Activated CD4-positive, alpha-beta T cell treated with anti-CD3 and anti-CD28 coated beads, Interleukin-2, amount 10 ng/mL, durations not matched to agents 7 days and 5 days (primary cell): ENCODE measurements around the gene TBCK. TPM values are rescaled to one million over a fixed set of nuclear protein-coding genes. Genes with fewer than 3 reads are reported as not detected.
"Not testable (repeated sequence)": the region's sequence is repeated elsewhere in the genome, so short reads cannot be mapped to it uniquely, and the experiment has no call there.

ENCODE experiments used
- CTCF ChIA-PET: fragments of 350-600 bp; sonication (Branson Sonifier 250); formaldehyde crosslinking; loops from one replicate; lab custom pipeline; 2021; ENCODE audit warnings: antibody characterized with exemption; lab: Charles Lee
- POLR2A ChIA-PET: fragments of 350-600 bp; sonication (Branson Sonifier 250); formaldehyde crosslinking; loops from one replicate; lab custom pipeline; 2021; ENCODE audit warnings: antibody characterized with exemption; lab: Charles Lee
- DNase-seq: peaks from one replicate; pipeline ENCODE4 v3.0.0-alpha.2; 2020
- H3K27ac Mint-ChIP-seq: one replicate; pipeline ENCODE4 v1.8.0; 2021; ENCODE audit warnings: mild to moderate bottlenecking, moderate library complexity, mixed read lengths
- H3K27me3 Mint-ChIP-seq: one replicate; pipeline ENCODE4 v1.8.0; 2021; ENCODE audit warnings: mixed read lengths
- H3K36me3 Mint-ChIP-seq: one replicate; pipeline ENCODE4 v1.8.0; 2021; ENCODE audit warnings: low read depth, mixed read lengths
- H3K4me1 Mint-ChIP-seq: one replicate; pipeline ENCODE4 v1.8.0; 2021; ENCODE audit warnings: mixed read lengths
- H3K4me3 Mint-ChIP-seq: one replicate; pipeline ENCODE4 v1.8.0; 2021; ENCODE audit warnings: mild to moderate bottlenecking, moderate library complexity, mixed read lengths
- H3K9me3 Mint-ChIP-seq: one replicate; pipeline ENCODE4 v1.8.0; 2021; ENCODE audit warnings: mixed read lengths
- total RNA-seq, 2 experiments: library from RNA; stranded (reverse); gene quantifications; one replicate each; pipeline ENCODE4 v1.2.3, GENCODE V29; 2021

The TBCK gene
- total RNA-seq, 2 experiments from 2014 or later: 31.7 to 33.1 TPM

GRCh38 chr4:106162278-106162677, 153.7 kb downstream of the TBCK start:
- H3K9me3 Mint-ChIP-seq: peaks cover 7% of the 10 kb centered on the region
- H3K27me3 Mint-ChIP-seq: no peaks in the 10 kb centered on the region
- no peak overlapping the region for H3K4me3 Mint-ChIP-seq
- ChIA-PET POLR2A (no interaction called here), CTCF (no interaction called here)
- H3K36me3 Mint-ChIP-seq: peaks cover 24% of the 10 kb centered on the region
- no peak overlapping the region for H3K27ac Mint-ChIP-seq
- DNase-seq: no peak
- no peaks in the 10 kb centered on the region for H3K4me1 Mint-ChIP-seq

DNA sequence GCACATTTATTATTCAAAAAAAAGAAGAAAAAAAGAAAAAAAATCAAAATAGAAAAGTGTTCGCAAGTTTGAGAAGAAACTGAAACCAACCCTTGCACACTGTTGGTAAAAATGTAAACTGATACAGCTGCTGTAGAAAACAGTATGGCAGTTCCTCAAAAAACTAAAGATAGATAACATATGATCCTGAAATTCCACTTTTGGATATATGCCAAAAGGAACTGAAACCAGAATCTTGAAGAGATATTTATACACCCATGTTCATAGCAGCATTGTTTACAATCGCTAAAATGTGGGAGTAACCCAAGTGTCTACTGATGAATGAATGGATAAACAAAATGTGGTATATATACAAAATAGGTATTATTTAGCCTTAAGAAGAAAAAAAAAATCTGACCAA, 155.4 kb downstream of the TBCK start:
- Mint-ChIP-seq H3K27me3 (no peaks in the 10 kb centered on the region), H3K27ac (no peak overlapping the region), H3K9me3 (peaks cover 7% of the 10 kb centered on the region), H3K4me1 (no peaks in the 10 kb centered on the region), H3K4me3 (no peak overlapping the region), H3K36me3 (peaks cover 29% of the 10 kb centered on the region)
- ChIA-PET CTCF (no interaction called here), POLR2A (no interaction called here)
- DNase-seq: no peak

DNA sequence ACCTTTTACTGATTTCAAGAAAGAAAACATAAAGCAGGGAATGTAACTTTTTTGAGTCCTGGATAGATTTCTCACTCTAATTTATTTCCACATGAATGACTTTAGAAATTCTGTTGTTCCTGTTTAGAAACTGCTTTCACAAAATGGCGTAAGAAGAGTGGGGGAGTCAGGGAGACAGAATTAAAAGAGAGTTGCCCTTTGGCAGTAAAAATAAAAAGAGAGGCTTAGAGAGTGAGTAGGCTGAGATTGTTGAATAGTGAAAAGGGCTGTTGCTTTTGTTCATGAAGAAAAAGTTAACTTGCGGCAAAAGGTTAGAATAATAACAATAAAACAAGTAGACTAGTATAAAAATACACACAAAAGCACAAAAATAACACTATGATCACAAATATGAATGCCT, 166.1 kb downstream of the TBCK start:
- H3K4me1 Mint-ChIP-seq: no peaks in the 10 kb centered on the region
- H3K27ac Mint-ChIP-seq: no peak overlapping the region
- POLR2A ChIA-PET: no interaction called here
- H3K36me3 Mint-ChIP-seq: peaks cover 25% of the 10 kb centered on the region
- CTCF ChIA-PET: no interaction called here
- DNase-seq: no peak
- H3K9me3 Mint-ChIP-seq: peaks cover 20% of the 10 kb centered on the region
- no peak overlapping the region for H3K4me3 Mint-ChIP-seq
- no peaks in the 10 kb centered on the region for H3K27me3 Mint-ChIP-seq

GRCh38 chr4:106149026-106149425, 167.0 kb downstream of the TBCK start:
- Mint-ChIP-seq H3K4me1 (no peaks in the 10 kb centered on the region), H3K9me3 (peaks cover 14% of the 10 kb centered on the region), H3K27ac (no peak overlapping the region), H3K36me3 (peaks cover 24% of the 10 kb centered on the region), H3K27me3 (no peaks in the 10 kb centered on the region), H3K4me3 (no peak overlapping the region)
- POLR2A ChIA-PET: no interaction called here
- no peak for DNase-seq
- CTCF ChIA-PET: no interaction called here

DNA sequence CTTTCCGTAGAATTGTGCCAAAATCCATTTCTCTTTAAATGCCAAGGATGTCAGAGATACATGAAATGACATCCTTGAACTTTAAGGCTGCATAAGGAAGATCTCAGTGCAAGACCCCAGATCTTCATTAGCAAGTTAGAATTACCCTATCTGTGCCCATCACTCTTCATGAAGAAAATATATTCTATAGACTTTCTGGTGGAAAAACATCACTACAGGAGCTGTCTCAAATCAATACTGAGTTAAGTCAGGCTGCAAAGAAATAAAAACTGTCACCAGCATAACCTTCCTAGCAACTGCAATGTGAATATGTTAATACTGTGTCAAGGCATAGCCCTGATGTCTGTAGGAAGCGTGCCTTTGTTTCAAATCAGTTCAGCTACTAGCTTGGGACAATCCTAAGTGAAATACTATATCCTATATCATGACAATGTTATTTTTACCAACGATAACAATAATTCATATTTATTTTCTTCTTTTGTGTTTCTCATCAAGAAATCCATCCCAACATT, 173.3 kb downstream of the TBCK start:
- H3K4me3 Mint-ChIP-seq: no peak overlapping the region
- no peak overlapping the region for H3K27ac Mint-ChIP-seq
- peaks cover 10% of the 10 kb centered on the region for H3K9me3 Mint-ChIP-seq
- no peaks in the 10 kb centered on the region for H3K4me1 Mint-ChIP-seq
- POLR2A ChIA-PET: no interaction called here
- no peak for DNase-seq
- peaks cover 21% of the 10 kb centered on the region for H3K36me3 Mint-ChIP-seq
- no peaks in the 10 kb centered on the region for H3K27me3 Mint-ChIP-seq
- CTCF ChIA-PET: interaction anchor here (0.6 kb wide), 1 partner anchor 166 kb away, joined by 3 read pairs; no protein-coding TSS in a partner anchor

GRCh38 chr4:106140601-106141000, 175.4 kb downstream of the TBCK start:
- Mint-ChIP-seq H3K27me3 (no peaks in the 10 kb centered on the region), H3K36me3 (peaks cover 13% of the 10 kb centered on the region), H3K9me3 (peaks cover 3% of the 10 kb centered on the region), H3K4me1 (peaks cover 3% of the 10 kb centered on the region), H3K4me3 (no peak overlapping the region), H3K27ac (no peak overlapping the region)
- CTCF ChIA-PET: no interaction called here
- no peak for DNase-seq
- POLR2A ChIA-PET: no interaction called here

- H3K9me3 Mint-ChIP-seq: peaks cover 6% of the 10 kb centered on the region
- POLR2A ChIA-PET: no interaction called here
- no peak overlapping the region for H3K4me3 Mint-ChIP-seq
These were observed 179.2 kb downstream of the TBCK start for GRCh38 chr4:106136777-106137331.

DNA sequence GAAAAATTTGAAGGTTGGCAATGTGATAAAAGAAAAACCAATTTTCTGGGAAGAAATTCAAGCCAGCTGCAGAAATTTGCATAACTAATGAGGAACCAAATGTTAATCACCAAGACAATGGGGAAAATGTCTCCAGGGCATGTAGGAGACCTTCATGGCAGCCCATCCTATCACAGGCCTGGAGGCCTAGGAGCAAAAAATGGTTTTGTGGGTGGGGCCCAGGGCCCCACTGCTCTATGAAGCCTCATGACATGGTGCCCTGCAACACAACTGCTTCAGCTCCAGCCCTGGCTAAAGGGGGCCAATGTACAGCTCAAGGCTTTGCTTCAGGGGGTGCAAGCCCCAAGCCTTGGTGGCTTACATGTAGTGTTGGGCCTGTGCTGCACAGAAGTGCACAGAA, 184.0 kb downstream of the TBCK start:
- Mint-ChIP-seq H3K9me3 (peaks cover 8% of the 10 kb centered on the region), H3K27ac (no peak overlapping the region), H3K4me3 (no peak overlapping the region), H3K27me3 (no peaks in the 10 kb centered on the region), H3K36me3 (peaks cover 15% of the 10 kb centered on the region), H3K4me1 (peaks cover 3% of the 10 kb centered on the region)
- ChIA-PET CTCF (no interaction called here), POLR2A (no interaction called here)
- no peak for DNase-seq

More at GRCh38 chr4:106136777-106137331, 179.2 kb downstream of the TBCK start:
- Mint-ChIP-seq H3K27ac (no peak overlapping the region), H3K27me3 (no peaks in the 10 kb centered on the region), H3K4me1 (peaks cover 3% of the 10 kb centered on the region), H3K36me3 (peaks cover 11% of the 10 kb centered on the region)
- CTCF ChIA-PET: no interaction called here
- DNase-seq: no peak

GRCh38 chr4:106126062-106126461, 189.9 kb downstream of the TBCK start:
- peaks cover 5% of the 10 kb centered on the region for H3K36me3 Mint-ChIP-seq
- H3K27ac Mint-ChIP-seq: no peak overlapping the region
- ChIA-PET CTCF (no interaction called here), POLR2A (no interaction called here)
- H3K4me3 Mint-ChIP-seq: no peak overlapping the region
- DNase-seq: no peak
- H3K27me3 Mint-ChIP-seq: no peaks in the 10 kb centered on the region
- peaks cover 5% of the 10 kb centered on the region for H3K9me3 Mint-ChIP-seq
- no peaks in the 10 kb centered on the region for H3K4me1 Mint-ChIP-seq

DNA sequence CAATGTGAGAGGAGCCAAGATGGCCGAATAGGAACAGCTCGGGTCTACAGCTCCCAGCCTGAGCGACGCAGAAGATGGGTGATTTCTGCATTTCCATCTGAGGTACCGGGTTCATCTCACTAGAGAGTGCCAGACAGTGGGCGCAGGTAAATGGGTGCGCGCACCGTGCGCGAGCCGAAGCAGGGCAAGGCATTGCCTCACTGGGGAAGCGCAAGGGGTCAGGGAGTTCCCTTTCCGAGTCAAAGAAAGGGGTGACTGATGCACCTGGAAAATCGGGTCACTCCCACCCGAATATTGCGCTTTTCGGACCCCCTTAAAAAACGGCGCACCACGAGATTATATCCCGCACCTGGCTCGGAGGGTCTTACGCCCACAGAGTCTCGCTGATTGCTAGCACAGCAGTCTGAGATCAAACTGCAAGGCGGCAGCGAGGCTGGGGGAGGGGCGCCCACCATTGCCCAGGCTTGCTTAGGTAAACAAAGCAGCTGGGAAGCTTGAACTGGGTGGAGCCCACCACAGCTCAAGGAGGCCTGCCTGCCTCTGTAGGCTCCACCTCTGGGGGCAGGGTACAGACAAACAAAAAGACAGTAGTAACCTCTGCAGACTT, 196.0 kb downstream of the TBCK start:
- H3K27me3 Mint-ChIP-seq: not testable (repeated sequence)

GRCh38 chr4:106116025-106116424, 200.0 kb downstream of the TBCK start:
- H3K27me3 Mint-ChIP-seq: no peaks in the 10 kb centered on the region
- no peak for DNase-seq
- H3K4me3 Mint-ChIP-seq: no peak overlapping the region
- H3K9me3 Mint-ChIP-seq: peaks cover 25% of the 10 kb centered on the region
- CTCF ChIA-PET: no interaction called here
- no peaks in the 10 kb centered on the region for H3K4me1 Mint-ChIP-seq
- H3K36me3 Mint-ChIP-seq: peaks cover 40% of the 10 kb centered on the region
- H3K27ac Mint-ChIP-seq: no peak overlapping the region
- POLR2A ChIA-PET: no interaction called here

More for the DNA sequence above, 196.0 kb downstream of the TBCK start:
- H3K36me3 Mint-ChIP-seq, CTCF ChIA-PET, H3K27ac Mint-ChIP-seq, H3K4me3 Mint-ChIP-seq, H3K9me3 Mint-ChIP-seq, H3K4me1 Mint-ChIP-seq, POLR2A ChIA-PET, DNase-seq: not testable (repeated sequence)

GRCh38 chr4:106114270-106114669, 201.7 kb downstream of the TBCK start:
- peaks cover 37% of the 10 kb centered on the region for H3K9me3 Mint-ChIP-seq
- no peak for DNase-seq
- H3K36me3 Mint-ChIP-seq: peaks cover 54% of the 10 kb centered on the region
- no peak overlapping the region for H3K27ac Mint-ChIP-seq
- POLR2A ChIA-PET: no interaction called here
- H3K27me3 Mint-ChIP-seq: no peaks in the 10 kb centered on the region
- H3K4me3 Mint-ChIP-seq: no peak overlapping the region
- CTCF ChIA-PET: no interaction called here
- no peaks in the 10 kb centered on the region for H3K4me1 Mint-ChIP-seq

GRCh38 chr4:106111778-106112469, 204.1 kb downstream of the TBCK start:
- peaks cover 72% of the 10 kb centered on the region for H3K36me3 Mint-ChIP-seq
- peaks cover 47% of the 10 kb centered on the region for H3K9me3 Mint-ChIP-seq
- H3K4me1 Mint-ChIP-seq, POLR2A ChIA-PET, DNase-seq, H3K4me3 Mint-ChIP-seq, H3K27me3 Mint-ChIP-seq, H3K27ac Mint-ChIP-seq, CTCF ChIA-PET: not testable (repeated sequence)
